Measurements from ENCODE around the gene ZNF593OS.

DNA sequence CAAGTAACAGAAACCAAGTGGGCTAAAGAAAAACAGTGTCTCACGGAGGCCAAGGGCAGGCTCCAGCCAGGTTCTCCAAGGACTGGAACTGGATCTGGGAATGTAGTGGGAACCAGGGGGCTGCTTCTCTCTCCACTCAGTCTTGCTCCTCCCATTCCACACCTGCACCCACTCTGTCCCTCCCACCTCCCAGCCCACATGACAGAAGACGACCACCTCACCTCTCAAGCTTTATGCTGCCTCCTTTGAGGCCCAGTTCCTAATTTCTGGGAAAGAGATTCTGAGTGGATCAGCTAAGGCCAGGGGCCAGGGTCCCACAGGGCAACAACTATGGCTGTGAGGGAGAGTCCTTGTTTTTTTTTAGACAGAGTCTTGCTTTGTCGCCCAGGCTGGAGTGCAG, 43.6 kb upstream of the ZNF593OS start:
- TF ChIP-seq POLR2A (IDR thresholded peaks at IDR 0.05) (no peak), CTCF (IDR thresholded peaks at IDR 0.05) (no peak), EP300 (IDR thresholded peaks at IDR 0.05; ENCODE audit: low read depth) (no peak), POLR2AphosphoS5 (IDR thresholded peaks at IDR 0.05) (no peak)

Measured in transverse colon (tissue), 4 donors.